UCSD-AML1 (cell line): ENCODE measurements around the gene RHOH.
"Not testable (repeated sequence)": the region's sequence is repeated elsewhere in the genome, so short reads cannot be mapped to it uniquely, and the experiment has no call there.

ENCODE experiments used
- DNase-seq: peaks from one replicate; lab custom pipeline; 2025; ENCODE audit not compliant: unreplicated experiment; lab: John Stamatoyannopoulos, UW

Gene RHOH

GRCh38 chr4:40290611-40291186 lies 93.9 kb downstream of the RHOH start:
- not testable (repeated sequence) for DNase-seq

GRCh38 chr4:40292313-40292759 lies 95.5 kb downstream of the RHOH start:
- no peak for DNase-seq

GRCh38 chr4:40294339-40294738 lies 97.5 kb downstream of the RHOH start:
- DNase-seq: no peak

GRCh38 chr4:40295030-40295429 lies 98.2 kb downstream of the RHOH start:
- not testable (repeated sequence) for DNase-seq

- DNase-seq: no peak
These were observed 98.7 kb downstream of the RHOH start for GRCh38 chr4:40295572-40295971.
